Limb (tissue), 2 donors: ENCODE measurements around the gene WDFY2.
"Not testable (repeated sequence)": the region's sequence is repeated elsewhere in the genome, so short reads cannot be mapped to it uniquely, and the experiment has no call there.

Source experiments
- DNase-seq, 2 donors: peaks; one replicate each; pipeline ENCODE4 v3.0.0-alpha.2; 2016; ENCODE audit errors: extremely low spot score in 2 of 2

The WDFY2 gene, protein sequence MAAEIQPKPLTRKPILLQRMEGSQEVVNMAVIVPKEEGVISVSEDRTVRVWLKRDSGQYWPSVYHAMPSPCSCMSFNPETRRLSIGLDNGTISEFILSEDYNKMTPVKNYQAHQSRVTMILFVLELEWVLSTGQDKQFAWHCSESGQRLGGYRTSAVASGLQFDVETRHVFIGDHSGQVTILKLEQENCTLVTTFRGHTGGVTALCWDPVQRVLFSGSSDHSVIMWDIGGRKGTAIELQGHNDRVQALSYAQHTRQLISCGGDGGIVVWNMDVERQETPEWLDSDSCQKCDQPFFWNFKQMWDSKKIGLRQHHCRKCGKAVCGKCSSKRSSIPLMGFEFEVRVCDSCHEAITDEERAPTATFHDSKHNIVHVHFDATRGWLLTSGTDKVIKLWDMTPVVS

DNA sequence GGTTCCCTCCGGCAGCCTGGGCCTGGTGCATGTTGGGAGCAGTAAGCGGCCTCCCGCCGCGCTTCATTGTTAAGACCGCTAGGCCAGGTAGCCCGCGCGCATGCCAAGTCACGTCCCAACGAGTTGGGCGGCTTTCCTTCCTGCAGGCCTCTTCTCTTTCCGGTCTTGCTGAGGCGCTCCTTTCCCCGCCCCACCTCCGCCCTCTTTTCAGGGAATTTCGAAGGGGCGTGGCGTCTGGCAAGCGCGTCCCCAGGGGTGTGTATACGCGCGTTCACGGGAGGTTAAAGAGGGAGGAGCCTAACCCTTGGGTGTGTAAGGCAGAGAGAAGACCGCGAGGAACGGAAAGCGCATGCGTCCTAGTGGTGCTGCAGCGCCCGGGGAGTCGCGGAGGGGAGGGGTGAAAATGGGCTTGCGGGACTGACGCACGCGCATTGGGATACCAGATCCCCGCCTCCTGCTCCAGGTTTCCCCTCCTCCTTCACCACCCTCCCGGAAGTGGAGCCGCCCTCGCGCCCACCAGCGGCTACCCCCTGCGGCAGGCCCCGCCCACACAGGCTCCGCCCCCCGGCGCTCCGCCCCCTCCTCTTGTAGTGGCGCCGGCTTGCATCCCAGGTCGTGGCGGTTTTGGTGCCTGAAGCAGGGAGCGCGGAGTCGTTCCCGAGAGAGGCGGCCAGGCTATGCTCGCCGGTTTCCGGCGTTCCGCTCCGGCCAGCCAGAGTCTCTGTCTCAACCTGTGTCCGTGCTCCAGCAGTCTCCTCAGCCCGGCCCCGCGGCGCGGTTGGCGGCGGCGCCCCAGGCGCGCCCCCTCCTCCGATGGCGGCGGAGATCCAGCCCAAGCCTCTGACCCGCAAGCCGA lies at the start of gene WDFY2:
WDFY2 (plus strand) TSS at position 588 of the 856 bp plus-strand sequence; CDS start at position 814, 226 bp downstream.
- peak; percentile 100 for DNase-seq

DNA sequence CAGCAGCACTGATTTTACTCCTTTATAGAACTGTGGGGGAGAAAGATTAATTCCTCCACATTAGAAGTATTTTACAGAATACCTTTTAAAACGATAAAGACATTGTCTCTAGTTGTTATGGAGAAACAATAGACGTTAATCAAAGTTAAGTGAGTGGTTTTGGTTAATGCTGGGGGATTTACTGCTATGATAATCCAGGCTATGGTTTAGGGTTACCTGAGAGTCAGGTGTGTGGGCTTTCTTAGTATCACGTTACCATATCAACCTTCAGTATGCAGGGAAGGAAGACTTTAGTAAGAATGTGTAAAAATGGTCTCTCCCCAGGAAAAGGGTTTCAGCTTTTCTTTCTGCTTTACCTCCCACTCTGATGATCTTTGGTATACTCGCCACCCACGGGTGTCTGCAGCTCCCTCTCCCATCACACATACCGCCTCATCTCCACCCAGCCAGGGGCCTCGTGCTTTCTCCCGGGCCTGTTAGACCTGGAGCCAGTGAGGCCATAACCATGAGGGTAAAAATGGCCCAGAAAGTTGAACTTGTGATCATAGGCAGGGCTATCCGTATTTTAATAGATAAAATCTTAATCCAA lies 45.6 kb upstream of the WDFY2 start:
- no peak for DNase-seq

DNA sequence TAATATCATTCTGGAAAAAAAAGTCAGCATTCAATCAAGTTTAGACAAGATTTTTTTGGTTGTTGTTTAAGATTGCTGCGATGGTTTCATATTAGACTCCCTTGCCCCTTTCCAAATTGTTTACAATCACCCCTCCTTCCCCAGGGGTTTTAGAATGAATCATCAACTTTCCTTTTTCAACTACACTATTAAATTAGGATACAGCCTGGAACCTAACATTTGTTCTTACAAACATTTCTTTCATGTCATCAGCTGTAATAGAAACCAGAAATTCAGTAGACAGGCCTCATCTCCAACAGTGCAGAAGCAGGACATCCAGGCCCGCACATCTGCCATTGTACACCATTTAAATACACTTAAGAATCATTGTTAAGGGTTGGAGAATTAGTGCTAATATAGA lies 44.4 kb upstream of the WDFY2 start:
- DNase-seq: no peak

DNA sequence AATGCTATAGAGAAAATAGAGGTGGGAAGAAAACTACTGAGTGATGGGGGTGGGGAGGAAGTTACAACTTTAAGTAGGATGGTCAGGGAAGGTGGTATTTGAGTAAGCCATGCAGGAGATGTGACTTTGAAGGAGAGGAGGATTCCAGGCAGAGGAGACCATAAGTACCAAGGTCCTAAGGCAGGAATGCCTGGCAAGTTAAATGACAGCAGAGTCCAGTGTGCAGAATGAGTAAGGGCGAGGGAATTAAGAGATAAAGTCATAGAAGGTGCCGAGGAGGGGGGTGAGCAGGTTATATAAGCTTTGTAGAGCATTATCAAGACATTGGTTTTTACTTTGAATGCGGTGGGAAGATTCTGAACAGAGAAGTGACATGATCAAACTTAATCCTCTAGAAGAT lies 43.2 kb upstream of the WDFY2 start:
- no peak for DNase-seq

DNA sequence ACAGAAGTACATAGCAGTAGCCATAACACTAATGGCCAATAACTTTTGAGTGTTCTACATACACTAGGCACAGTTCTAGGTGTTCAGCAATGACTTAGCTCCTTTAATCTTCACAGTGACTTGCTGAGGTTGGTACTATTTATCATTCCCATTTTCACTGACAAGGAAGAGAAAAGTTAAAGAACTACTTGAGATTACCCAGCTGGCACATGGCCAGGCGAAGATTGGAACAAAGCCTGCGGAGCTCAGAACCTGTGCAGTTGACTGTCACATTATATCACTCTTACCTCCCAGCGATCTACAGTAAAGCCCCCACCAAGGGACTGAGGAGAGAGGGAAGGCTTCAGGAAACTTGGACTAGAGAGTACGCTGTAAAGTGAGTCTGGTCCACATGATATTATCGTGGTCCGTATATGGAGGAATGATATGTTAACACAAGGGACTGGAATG lies 42.4 kb upstream of the WDFY2 start:
- no peak for DNase-seq

DNA sequence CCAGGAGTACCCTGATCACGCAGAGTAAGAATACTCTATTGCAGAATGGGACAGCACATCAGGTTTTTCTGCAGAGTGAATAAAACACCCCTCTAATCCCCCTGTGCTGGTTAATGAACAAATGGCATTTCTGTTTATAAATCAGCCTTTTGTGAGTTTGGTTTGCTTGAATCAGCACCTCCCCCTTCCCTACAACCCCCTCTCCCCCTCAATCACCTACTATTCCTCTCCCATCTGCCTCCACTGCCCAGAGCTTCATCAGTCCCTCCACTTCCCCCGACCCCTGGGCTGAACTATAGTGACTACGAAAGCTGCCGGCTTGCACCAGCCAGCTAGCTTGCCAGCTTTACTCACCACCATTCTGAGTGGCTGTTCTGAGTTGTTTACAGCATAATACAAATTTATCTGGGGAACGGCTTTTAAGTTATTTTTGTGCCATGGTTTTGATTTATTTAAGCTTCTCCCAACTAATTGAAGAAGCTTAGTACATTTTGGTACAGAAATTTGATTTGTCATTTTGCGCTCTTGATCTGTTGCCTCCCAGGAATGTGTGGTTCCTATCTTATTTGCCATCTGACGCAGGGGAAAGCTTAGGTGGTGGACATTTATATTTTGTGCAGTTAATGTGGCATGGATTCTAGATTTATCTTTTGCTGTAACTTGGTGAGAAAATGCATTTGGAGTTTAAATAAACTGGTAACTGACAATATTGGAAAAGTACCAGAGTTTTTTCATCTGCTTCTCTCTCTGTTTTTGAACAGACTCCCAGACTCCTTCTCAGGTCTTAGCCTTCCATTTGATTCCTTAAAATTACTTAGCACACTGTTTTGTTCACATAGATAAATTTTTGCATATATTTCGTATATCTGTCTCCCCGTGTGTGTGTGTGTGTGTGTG lies 41.7 kb upstream of the WDFY2 start:
- no peak for DNase-seq

DNA sequence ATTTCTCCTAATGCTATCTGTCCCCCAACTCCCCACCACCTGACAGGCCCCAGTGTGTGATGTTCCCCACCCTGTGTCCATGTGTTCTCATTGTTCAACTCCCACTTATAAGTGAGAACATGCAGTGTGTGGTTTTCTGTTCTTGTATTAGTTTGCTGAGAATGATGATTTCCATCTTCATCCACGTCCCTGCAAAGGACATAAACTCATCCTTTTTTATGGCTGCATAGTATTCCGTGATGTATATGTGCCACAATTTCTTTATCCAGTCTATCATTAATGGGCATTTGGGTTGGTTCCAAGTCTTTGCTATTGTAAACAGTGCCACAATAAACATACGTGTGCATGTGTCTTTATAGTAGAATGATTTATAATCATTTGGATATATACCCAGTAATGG lies 38.8 kb upstream of the WDFY2 start:
- not testable (repeated sequence) for DNase-seq

DNA sequence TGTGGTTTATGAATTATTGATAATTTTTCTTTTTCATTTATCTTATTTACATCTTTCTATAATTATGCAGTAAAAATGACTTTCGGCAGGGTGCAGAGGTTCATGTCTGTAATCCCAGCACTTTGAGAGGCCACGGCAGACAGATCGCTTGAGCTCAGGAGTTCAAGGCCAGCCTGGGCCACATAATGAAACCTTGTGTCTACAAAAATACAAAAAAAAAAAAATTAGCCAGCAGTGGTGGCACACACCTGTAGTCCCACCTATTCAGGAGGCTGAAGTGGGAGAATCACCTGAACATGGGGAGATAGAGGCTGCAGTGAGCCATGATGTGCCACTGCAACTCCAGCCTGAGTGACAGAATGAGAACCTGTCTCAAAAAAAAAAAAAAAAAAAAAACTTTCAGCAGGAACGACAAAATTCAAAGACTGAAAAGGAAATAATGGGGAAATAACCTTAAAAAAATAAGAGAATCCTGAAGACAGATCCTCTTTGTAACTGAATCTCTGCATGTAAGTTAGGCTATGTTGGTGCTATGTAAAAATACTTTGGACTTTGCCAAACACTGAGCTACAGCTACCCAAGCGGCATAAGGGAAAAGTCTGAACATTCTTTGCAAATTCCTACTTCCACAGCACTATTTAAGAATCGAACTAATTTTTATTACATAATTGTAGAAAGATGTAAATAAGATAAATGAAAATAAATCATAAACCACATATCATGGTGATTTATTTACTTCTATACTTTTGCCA lies 36.7 kb upstream of the WDFY2 start:
- DNase-seq: no peak

GRCh38 chr13:51549050-51549449 lies 35.2 kb upstream of the WDFY2 start:
- no peak for DNase-seq

DNA sequence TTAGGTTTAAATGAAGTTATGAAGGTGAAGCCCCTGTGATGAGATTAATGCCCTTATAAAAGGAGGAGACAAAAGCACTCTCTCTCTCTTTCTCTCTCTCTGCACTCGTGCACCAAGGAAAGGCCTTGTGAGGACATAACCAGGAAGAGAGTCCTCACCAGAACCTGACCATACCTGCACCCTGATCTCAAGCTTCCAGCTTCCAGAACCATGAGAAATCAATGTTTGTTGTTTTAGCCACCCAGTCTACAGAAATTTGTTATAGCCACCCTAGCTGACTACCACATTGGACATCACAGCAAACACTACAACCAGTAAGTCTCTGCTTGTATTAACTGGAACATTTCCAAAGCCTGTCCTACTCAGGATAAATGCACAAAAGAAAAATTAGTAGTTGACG lies 34.7 kb upstream of the WDFY2 start:
- no peak for DNase-seq

DNA sequence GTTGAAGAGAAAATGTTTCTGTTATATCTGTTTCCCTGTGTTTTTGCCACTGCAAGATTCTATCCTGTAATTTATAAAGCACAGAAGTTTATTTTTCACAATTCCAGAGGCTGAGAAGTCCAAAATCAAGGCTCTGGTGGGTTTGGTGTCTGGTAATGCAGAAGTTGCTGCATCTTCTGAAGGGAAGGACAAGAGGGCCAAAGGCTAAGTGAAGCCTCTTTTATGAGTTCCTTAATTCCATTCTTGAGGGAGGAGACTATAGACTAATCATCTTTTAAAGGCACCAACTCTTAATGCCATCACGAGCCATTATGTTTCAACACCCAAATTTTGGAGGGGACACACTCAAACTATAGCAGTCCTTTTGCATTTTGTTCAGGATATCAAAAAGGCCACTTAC lies 34.1 kb upstream of the WDFY2 start:
- DNase-seq: no peak

- DNase-seq: no peak
Observed at GRCh38 chr13:51551416-51551815, 32.8 kb upstream of the WDFY2 start.

DNA sequence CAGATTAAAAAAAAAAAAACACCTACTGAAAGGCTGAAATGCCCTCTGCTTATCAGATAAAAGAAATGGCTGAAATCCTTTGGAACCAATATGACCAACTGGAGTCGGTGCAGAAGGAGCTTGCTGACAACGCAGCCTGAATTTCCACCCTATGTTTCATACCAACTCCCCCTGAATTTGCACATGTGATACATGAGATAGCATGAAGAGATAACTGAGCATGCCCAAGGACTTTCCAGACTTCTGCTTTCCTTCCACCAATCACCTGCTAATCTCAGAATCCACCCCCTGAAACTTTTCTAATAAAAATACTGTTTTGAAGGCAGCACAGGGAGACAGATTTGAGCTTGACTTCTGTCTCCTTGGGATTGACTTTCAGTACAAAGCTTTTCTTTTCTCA lies 32.2 kb upstream of the WDFY2 start:
- no peak for DNase-seq

DNA sequence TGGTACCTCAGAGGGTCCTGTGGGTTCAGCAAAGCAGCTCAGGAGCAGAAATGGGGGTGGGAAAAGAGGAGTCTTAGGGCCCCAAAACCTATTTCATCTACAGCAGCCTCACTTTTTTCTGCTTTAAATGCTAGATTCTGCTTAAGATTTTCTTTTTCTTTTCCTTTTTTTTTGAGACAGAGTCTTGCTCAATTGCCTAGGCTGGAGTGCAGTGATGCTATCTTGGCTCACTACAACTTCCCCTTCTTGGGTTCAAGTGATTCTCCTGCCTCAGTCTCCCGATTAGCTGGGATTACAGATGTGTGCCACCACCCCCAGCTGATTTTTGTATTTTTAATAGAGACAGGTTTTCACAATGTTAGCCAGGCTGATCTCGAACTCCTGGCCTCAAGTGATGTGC lies 30.7 kb upstream of the WDFY2 start:
- no peak for DNase-seq

DNA sequence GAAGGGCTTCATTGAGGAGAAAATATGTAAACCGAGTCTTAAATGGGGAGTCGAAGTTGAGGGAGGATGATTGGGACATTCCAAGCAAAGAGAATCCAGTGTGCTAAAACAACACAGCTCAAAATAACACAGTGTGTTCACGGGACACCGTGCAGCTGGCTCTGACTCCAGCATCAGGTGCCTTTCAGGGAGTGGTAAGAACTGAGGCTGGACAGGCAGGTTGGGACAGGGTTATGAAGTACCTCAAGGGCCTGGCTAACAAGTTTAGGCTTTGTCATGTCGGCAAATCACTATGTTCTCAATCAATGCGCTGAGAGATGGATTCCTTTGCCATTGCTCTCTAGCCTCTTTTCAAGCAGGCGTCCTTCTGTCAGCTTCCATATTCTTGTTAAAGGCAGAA lies 27.5 kb upstream of the WDFY2 start:
- no peak for DNase-seq

DNA sequence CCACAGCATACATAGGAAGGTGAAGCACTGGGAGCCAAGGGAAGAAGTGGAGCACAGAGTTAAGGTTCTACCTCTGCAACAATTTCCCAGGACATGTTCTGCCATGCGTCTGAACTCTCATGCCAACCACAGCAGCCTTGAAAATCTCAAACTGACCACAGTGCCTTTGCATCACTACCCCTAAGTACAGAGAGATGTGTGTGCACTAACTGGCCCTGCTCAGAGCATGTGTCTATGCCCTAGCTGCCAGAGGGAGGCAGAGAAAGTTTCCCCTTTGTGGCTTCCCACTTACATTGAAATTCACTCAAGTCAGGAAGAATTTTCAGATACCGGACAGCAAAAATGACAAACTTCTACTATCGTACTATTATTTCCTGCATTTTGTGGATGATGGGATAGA lies 26.8 kb upstream of the WDFY2 start:
- DNase-seq: no peak

- DNase-seq: no peak
Observed at GRCh38 chr13:51557875-51558612, 26.2 kb upstream of the WDFY2 start.

DNA sequence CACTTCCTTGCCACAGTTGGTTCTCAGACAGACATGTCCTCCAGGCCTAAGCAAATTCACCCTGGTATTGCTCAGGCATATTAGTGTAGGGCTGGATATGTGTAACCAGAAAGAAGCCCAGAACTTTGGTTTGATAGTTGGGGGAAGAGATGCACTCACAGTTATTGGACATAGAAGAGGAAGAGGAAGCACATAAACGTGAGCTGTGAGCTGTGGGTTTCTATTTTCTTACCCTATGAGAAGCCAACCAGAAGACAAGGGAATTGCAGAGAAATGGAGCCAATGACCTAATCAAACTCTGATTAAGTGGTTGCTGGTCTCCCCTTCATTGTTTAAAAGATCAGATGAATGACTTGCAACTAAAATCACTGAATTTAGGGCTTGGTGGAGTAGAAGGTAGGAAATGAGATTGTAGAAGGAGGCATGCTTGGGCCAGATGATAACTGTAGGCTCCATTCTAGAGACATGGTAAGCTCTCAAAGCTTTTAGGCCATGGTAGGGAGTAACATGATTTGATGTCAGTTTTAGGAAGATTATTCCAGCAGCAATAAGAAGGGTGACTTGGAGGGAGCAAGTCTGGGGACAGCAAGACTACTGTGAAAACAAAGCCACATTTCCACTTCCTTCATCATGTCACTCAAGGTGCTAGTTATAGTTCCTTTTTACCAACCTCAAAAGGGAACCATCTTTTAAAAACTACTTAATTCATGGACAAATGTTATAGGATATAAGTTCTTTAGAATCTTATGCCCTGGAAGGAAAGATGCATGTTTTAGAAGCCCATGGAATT lies 24.1 kb upstream of the WDFY2 start:
- DNase-seq: no peak
